ENCODE data around the gene TSPOAP1.

DNA sequence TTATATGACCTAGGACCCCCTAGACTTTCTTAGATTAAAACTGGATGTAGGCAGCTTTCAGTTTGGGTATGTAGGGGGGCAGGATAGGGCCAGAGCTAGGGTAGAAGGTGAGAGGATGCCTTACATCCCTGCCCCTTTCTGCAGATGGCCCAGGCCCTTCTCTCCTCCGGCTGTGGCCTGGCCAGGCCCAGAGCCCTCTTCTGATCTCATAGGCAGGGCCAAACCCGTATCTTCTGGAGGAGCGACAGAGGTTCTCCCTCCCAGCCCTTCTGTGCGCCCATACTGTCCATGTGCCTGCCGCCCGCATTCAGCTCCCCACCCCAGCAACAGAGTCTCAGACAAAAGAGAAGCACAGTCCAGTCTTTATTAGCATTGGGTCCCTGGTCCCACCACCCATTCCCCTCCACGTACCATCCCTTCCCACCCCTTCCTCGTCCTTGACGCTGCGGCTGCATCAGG is 2.0 kb upstream of the TSPOAP1 start:
- no peak for TF ChIP-seq MAZ (IDR thresholded peaks at IDR 0.05; ENCODE audit: borderline replicate concordance, low read depth, low read length)
- no peak for TF ChIP-seq CTCF (conservative IDR thresholded peaks at IDR 0.05; ENCODE audit: low read depth, low read length)
- no peak for TF ChIP-seq POLR2A (IDR thresholded peaks at IDR 0.05; ENCODE audit: low read depth, low read length)
- no peak for TF ChIP-seq NFE2L2 (IDR thresholded peaks at IDR 0.05; ENCODE audit: low read depth, low read length)
- no peak for TF ChIP-seq RAD21 (IDR thresholded peaks at IDR 0.05; ENCODE audit: low read length)
- no peak for TF ChIP-seq CEBPB (IDR thresholded peaks at IDR 0.05; ENCODE audit: low read depth, low read length)
- no peak for TF ChIP-seq SMC3 (IDR thresholded peaks at IDR 0.05; ENCODE audit: low read depth, low read length)
- TF ChIP-seq, protein P1, sequence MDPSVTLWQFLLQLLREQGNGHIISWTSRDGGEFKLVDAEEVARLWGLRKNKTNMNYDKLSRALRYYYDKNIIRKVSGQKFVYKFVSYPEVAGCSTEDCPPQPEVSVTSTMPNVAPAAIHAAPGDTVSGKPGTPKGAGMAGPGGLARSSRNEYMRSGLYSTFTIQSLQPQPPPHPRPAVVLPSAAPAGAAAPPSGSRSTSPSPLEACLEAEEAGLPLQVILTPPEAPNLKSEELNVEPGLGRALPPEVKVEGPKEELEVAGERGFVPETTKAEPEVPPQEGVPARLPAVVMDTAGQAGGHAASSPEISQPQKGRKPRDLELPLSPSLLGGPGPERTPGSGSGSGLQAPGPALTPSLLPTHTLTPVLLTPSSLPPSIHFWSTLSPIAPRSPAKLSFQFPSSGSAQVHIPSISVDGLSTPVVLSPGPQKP (IDR thresholded peaks at IDR 0.05; ENCODE audit: borderline replicate concordance, low read depth, low read length): no peak
- TF ChIP-seq FOS (IDR thresholded peaks at IDR 0.05; ENCODE audit: low read depth, low read length): no peak
- TF ChIP-seq MXI1 (IDR thresholded peaks at IDR 0.05; ENCODE audit: borderline replicate concordance, low read depth, low read length): no peak
- TF ChIP-seq USF2 (IDR thresholded peaks at IDR 0.05; ENCODE audit: low read depth, low read length): no peak
- no peak for TF ChIP-seq MAFK (IDR thresholded peaks at IDR 0.05; ENCODE audit: low read depth, low read length)
- no peak for TF ChIP-seq RFX5 (IDR thresholded peaks at IDR 0.05; ENCODE audit: low read depth, low read length)
- TF ChIP-seq CHD1 (IDR thresholded peaks at IDR 0.05; ENCODE audit: low read depth, low read length): no peak

Data from IMR-90 (cell line).